Lower leg skin (tissue), 3 donors: ENCODE results near the gene HHEX.

Experiments used
- POLR2A ChIP-seq, 2 donors: fragments of 450-650 bp; IDR thresholded peaks; one replicate each; pipeline ENCODE4 v1.6.1; 2016 to 2017; ENCODE audit warnings: antibody characterized with exemption in 2 of 2, mild to moderate bottlenecking in 1 of 2, moderate library complexity in 1 of 2
- TF ChIP-seq, protein P1 (sequence below), 3 donors: fragments of 450-650 bp; IDR thresholded peaks; one replicate each; pipeline ENCODE4 v1.5.1; 2016; ENCODE audit warnings: antibody characterized with exemption in 3 of 3, mild to moderate bottlenecking in 3 of 3, moderate library complexity in 2 of 3

DNA sequence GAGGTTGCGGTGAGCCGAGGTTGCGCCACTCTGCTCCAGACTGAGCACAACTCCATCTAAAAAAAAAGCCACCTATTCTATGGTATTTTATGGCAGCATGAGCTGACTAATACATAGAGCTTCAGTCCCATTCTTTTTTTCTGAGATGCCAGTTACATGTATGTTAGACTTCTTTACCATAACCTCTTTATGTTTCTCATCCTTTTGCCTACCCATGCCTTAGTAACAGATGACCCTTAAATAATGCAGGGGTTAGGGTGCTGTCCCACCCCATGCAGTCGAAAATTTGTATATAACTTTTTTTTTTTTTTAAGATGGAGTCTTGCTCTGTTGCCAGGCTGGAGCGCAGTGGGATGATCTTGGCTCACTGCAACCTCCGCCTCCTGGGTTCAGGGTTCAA lies 22.7 kb upstream of the HHEX start:
- TF ChIP-seq, protein P1, sequence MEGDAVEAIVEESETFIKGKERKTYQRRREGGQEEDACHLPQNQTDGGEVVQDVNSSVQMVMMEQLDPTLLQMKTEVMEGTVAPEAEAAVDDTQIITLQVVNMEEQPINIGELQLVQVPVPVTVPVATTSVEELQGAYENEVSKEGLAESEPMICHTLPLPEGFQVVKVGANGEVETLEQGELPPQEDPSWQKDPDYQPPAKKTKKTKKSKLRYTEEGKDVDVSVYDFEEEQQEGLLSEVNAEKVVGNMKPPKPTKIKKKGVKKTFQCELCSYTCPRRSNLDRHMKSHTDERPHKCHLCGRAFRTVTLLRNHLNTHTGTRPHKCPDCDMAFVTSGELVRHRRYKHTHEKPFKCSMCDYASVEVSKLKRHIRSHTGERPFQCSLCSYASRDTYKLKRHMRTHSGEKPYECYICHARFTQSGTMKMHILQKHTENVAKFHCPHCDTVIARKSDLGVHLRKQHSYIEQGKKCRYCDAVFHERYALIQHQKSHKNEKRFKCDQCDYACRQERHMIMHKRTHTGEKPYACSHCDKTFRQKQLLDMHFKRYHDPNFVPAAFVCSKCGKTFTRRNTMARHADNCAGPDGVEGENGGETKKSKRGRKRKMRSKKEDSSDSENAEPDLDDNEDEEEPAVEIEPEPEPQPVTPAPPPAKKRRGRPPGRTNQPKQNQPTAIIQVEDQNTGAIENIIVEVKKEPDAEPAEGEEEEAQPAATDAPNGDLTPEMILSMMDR (IDR thresholded peaks at IDR 0.05): no peak
- TF ChIP-seq POLR2A (IDR thresholded peaks at IDR 0.05): no peak
